Upper lobe of right lung (tissue), 1 donor: ENCODE results near the gene CROCC. TPM values are rescaled to one million over a fixed set of nuclear protein-coding genes. Genes with fewer than 3 reads are reported as not detected.

ENCODE experiments used
- ATAC-seq: fragments of 200-7000 bp; cut with Tn5 transposase; one replicate; pipeline ENCODE4 v1.9.1; 2020; ENCODE audit warnings: mild to moderate bottlenecking, moderate library complexity
- DNase-seq: peaks from one replicate; pipeline ENCODE4 v3.0.0-alpha.2; 2020
- H3K27ac ChIP-seq: fragments of 200-600 bp; one replicate; pipeline ENCODE4 v1.8.0; 2022
- H3K27me3 ChIP-seq: fragments of 200-600 bp; one replicate; pipeline ENCODE4 v1.8.0; 2022; ENCODE audit warnings: mild to moderate bottlenecking
- H3K36me3 ChIP-seq: fragments of 200-600 bp; one replicate; pipeline ENCODE4 v1.8.0; 2022
- H3K4me1 ChIP-seq: fragments of 200-600 bp; one replicate; pipeline ENCODE4 v1.8.0; 2022
- H3K4me3 ChIP-seq: fragments of 200-600 bp; one replicate; pipeline ENCODE4 v1.8.0; 2022; ENCODE audit warnings: mild to moderate bottlenecking
- H3K9me3 ChIP-seq: fragments of 200-600 bp; one replicate; pipeline ENCODE4 v1.8.0; 2022
- intact Hi-C: fragments of 100-400 bp; cut with DNase I; formaldehyde crosslinking; loops from one replicate; pipeline ENCODE4 v1.11.0; 2022
- total RNA-seq: library from RNA; stranded (reverse); fragmentation: NEBNext Ultra II Directional; extraction: Animal tissue kit (Norgen Biotek cat#: 25700); gene quantifications from one replicate; pipeline ENCODE4 v1.2.1, GENCODE V29; 2021
- TF ChIP-seq, protein P1 (sequence below): fragments of 200-600 bp; IDR thresholded peaks from one replicate; pipeline ENCODE4 v1.8.0; 2022; ENCODE audit warnings: antibody characterized with exemption
- donor health status: DM: no; HTN: yes; CAD: no; lungs with severe emphysema.

CROCC gene
- total RNA-seq, 1 donor from 2014 or later: 20.9 TPM

DNA sequence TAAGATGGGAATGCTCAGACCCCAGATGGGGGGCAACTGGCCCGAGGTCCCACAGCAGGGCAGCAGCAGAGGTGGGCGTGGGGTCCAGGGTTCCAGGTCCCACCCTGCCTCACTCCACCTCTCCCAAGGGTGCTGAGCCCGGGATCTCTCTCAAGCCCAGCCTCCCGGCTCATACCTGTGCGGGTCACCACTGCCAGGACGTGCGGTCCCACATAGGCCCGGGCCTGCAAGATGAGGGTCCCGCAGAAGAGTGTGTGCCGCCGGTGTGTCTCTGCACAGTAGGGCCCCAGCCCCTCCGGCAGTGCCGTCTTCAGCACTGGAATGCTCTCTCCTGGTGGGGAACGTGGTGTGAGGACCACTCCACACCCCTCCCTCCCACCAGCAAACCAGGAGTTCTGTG, 75.1 kb downstream of the CROCC start:
- intact Hi-C loops: no loop called here
- no peak for DNase-seq
- H3K27ac ChIP-seq: no peak overlapping the region
- ATAC-seq: no peak
- peaks cover 40% of the 10 kb centered on the region for H3K36me3 ChIP-seq
- no peaks in the 10 kb centered on the region for H3K4me1 ChIP-seq
- TF ChIP-seq, protein P1, sequence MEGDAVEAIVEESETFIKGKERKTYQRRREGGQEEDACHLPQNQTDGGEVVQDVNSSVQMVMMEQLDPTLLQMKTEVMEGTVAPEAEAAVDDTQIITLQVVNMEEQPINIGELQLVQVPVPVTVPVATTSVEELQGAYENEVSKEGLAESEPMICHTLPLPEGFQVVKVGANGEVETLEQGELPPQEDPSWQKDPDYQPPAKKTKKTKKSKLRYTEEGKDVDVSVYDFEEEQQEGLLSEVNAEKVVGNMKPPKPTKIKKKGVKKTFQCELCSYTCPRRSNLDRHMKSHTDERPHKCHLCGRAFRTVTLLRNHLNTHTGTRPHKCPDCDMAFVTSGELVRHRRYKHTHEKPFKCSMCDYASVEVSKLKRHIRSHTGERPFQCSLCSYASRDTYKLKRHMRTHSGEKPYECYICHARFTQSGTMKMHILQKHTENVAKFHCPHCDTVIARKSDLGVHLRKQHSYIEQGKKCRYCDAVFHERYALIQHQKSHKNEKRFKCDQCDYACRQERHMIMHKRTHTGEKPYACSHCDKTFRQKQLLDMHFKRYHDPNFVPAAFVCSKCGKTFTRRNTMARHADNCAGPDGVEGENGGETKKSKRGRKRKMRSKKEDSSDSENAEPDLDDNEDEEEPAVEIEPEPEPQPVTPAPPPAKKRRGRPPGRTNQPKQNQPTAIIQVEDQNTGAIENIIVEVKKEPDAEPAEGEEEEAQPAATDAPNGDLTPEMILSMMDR: no peak
- no peaks in the 10 kb centered on the region for H3K27me3 ChIP-seq
- H3K9me3 ChIP-seq: no peaks in the 10 kb centered on the region
- no peak overlapping the region for H3K4me3 ChIP-seq

DNA sequence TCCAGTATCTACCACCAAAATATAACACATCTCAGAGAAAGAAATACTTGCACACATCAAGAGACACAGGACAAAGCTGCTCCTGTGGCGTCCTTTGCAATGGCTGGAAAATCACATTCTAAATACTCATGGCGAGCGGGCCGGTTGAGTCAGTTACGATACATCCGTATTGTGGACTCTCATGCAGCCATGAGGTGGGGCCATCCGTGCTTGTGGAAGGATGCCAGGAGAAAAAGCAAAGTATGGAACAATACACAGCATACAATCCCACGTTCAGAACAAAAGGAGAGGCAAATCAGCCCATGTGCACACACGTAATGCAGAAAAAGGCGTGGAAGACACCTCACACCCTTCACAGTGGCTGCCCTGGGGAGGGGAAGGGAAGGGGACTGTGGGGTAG, 76.9 kb downstream of the CROCC start:
- Histone ChIP-seq H3K27ac (no peak overlapping the region), H3K36me3 (peaks cover 53% of the 10 kb centered on the region), H3K4me1 (no peaks in the 10 kb centered on the region), H3K4me3 (no peak overlapping the region), H3K9me3 (no peaks in the 10 kb centered on the region), H3K27me3 (no peaks in the 10 kb centered on the region)
- ATAC-seq: no peak
- no peak for DNase-seq
- TF ChIP-seq, protein P1: no peak
- intact Hi-C loops: no loop called here

DNA sequence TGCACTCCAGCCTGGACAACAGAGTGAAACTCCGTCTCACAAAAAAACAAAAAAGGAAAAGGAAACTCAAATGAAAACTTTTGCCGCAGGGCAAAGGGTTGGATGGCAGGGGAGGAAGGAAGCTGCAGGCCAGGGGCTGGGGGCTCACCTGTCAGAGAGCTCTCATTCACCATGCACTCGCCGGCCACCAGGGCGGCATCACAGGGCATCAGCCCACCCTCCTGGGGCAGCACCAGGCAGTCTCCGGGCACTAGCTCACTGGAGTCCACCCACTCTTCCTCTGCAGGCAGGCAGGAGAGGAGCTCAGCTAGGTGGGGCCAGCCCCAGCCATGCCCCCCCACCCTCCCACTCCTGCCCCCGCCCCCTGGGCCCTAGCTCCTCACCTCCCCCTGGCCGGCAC, 78.1 kb downstream of the CROCC start:
- ATAC-seq (no peak), DNase-seq (no peak)
- TF ChIP-seq, protein P1: no peak
- Histone ChIP-seq H3K27me3 (no peaks in the 10 kb centered on the region), H3K27ac (no peak overlapping the region), H3K4me3 (no peak overlapping the region), H3K36me3 (peaks cover 66% of the 10 kb centered on the region), H3K4me1 (no peaks in the 10 kb centered on the region), H3K9me3 (no peaks in the 10 kb centered on the region)
- intact Hi-C loops: no loop called here

DNA sequence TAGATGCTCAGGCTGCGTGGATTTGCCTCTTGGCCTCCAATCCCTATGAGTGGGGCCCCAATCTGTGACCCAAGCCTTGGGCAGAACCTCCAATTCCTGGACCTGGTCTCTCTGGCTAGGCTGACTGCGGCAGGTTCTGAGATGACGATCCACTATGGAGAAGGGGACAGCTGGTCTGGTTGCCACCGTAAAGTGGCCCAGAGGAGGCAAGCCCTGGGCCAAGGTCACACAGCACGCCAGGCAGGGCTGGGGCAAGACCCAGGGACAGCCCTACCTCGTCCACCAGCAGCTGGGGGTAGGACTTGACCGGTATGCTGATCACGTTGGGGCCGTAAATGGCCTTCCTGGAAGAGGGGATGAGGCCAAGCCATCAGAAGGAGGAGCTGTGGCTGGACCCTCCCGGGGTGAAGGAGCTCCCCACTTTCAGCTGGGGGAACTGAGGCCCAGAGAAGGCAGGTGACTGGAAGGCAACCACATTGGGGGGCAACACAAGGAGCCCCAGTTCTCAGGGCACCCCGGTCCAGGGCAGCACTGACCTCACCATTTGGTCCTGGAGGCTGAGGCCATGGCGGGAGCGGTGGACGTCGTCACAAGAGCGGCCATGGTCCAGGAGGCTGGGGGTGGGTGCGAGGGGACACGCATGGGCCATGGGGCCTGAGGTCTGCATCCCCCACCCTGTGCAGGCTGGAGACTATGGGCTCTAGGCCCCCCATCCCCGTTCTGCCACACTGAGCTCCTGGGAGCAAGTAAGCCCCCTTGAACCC, 80.2 kb downstream of the CROCC start:
- peaks cover 58% of the 10 kb centered on the region for H3K36me3 ChIP-seq
- DNase-seq (no peak), ATAC-seq (no peak)
- no peak overlapping the region for H3K27ac ChIP-seq
- H3K27me3 ChIP-seq: no peaks in the 10 kb centered on the region
- intact Hi-C loops: no loop called here
- H3K9me3 ChIP-seq: no peaks in the 10 kb centered on the region
- H3K4me3 ChIP-seq: no peak overlapping the region
- TF ChIP-seq, protein P1: no peak
- no peaks in the 10 kb centered on the region for H3K4me1 ChIP-seq

DNA sequence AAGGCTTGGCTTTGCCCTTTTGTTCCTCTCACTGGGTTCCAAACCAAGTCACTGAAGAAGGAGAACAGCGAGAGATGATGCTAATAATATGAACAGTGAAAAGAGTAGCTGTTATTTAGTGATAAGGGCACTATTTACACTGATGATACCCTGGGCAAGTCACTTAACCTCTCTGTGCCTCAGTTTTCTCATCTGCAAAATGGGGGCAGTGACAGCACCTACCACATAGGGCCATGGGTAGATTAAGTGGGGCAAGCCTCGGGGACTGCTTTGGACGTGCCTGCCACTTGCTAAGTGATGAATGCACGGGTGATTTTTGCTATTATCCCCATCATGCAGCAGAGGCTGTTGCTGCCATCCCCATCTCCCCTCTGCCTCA, 80.8 kb downstream of the CROCC start:
- H3K4me1 ChIP-seq: no peaks in the 10 kb centered on the region
- no peak overlapping the region for H3K4me3 ChIP-seq
- no peaks in the 10 kb centered on the region for H3K9me3 ChIP-seq
- H3K36me3 ChIP-seq: peaks cover 55% of the 10 kb centered on the region
- no peaks in the 10 kb centered on the region for H3K27me3 ChIP-seq
- no peak overlapping the region for H3K27ac ChIP-seq
- DNase-seq (no peak), ATAC-seq (no peak)
- intact Hi-C loops: no loop called here
- TF ChIP-seq, protein P1: no peak
